Activated naive CD8-positive, alpha-beta T cell treated with anti-CD3 and anti-CD28 coated beads, Interleukin-2, amount 10 ng/mL, durations not matched to agents 7 days and 5 days (primary cell): ENCODE data around the gene TRIO. TPM values are rescaled to one million over a fixed set of nuclear protein-coding genes. Genes with fewer than 3 reads are reported as not detected.
"Not testable (repeated sequence)": the region's sequence is repeated elsewhere in the genome, so short reads cannot be mapped to it uniquely, and the experiment has no call there.

ENCODE experiments used
- ATAC-seq: fragments of 150-1000 bp; cut with Tn5 transposase; one replicate; pipeline ENCODE4 v1.10.0; 2021; ENCODE audit warnings: low read depth, moderate library complexity
- POLR2A ChIA-PET: fragments of 350-600 bp; sonication (Branson Sonifier 250); formaldehyde crosslinking; loops from one replicate; lab custom pipeline; 2021; ENCODE audit warnings: antibody characterized with exemption; lab: Charles Lee
- DNase-seq: peaks from one replicate; pipeline ENCODE4 v3.0.0; 2021
- H3K27ac Mint-ChIP-seq: one replicate; pipeline ENCODE4 v1.8.0; 2022; ENCODE audit warnings: mild to moderate bottlenecking, mixed read lengths
- H3K27me3 Mint-ChIP-seq: one replicate; pipeline ENCODE4 v1.8.0; 2022; ENCODE audit warnings: mild to moderate bottlenecking, moderate library complexity, mixed read lengths
- H3K36me3 Mint-ChIP-seq: one replicate; pipeline ENCODE4 v1.8.0; 2021; ENCODE audit warnings: mild to moderate bottlenecking, mixed read lengths
- H3K4me1 Mint-ChIP-seq: one replicate; pipeline ENCODE4 v1.8.0; 2021; ENCODE audit warnings: mixed read lengths
- H3K4me3 Mint-ChIP-seq: one replicate; pipeline ENCODE4 v1.8.0; 2022; ENCODE audit warnings: mild to moderate bottlenecking, moderate library complexity, mixed read lengths
- H3K9me3 Mint-ChIP-seq: one replicate; pipeline ENCODE4 v1.8.0; 2021; ENCODE audit warnings: mixed read lengths
- total RNA-seq, 2 experiments: library from RNA; stranded (reverse); gene quantifications; one replicate each; pipeline ENCODE4 v1.2.3, GENCODE V29; 2021

TRIO gene
- total RNA-seq, 2 experiments from 2014 or later, result 7.7 to 7.9 TPM

DNA sequence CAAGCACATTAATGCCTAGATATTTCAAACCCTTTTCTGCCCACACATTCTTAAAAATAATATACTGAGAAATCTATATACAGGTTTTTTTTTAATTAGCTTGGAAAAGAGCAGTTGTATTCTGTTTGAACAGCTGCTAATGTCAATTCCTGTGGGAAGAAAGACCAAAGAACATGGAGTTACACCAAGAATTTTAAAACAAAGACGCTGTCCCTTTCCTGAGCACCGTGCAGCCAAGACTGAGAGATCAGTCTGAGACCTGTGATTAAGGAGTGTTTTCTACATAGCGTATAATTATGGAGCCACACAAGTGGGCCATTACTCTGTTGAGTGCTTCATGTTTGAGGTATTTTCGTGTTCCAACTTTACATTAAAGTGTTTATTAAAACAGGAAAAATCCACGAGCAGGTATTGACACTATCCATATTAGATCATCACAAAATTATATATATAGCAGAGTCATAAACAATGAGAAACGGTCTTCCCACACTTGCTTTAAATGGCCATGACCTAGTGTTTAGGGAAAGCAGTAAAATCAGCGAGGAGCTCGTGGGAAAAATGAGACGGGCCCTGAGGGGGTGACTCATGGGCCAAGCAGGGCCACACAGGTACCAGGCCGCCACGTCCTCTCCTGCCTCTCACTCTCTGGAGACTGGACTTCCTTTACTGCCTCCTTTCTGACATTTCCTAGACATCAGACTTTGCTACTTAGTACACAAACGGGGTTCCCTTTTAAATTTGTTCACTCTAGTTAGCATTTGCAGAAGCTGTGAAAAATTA, 285.4 kb downstream of the TRIO start:
- DNase-seq (no peak), ATAC-seq (no peak)
- POLR2A ChIA-PET, result interaction anchor here (1.0 kb wide), 1 partner anchor 153 kb away, joined by 6 read pairs; the partner anchor contains the start of gene OTULINL
- Mint-ChIP-seq H3K9me3 (no peaks in the 10 kb centered on the region), H3K4me1 (peaks cover 18% of the 10 kb centered on the region), H3K36me3 (peaks cover 6% of the 10 kb centered on the region), H3K4me3 (no peak overlapping the region), H3K27me3 (no peaks in the 10 kb centered on the region), H3K27ac (no peak overlapping the region)

DNA sequence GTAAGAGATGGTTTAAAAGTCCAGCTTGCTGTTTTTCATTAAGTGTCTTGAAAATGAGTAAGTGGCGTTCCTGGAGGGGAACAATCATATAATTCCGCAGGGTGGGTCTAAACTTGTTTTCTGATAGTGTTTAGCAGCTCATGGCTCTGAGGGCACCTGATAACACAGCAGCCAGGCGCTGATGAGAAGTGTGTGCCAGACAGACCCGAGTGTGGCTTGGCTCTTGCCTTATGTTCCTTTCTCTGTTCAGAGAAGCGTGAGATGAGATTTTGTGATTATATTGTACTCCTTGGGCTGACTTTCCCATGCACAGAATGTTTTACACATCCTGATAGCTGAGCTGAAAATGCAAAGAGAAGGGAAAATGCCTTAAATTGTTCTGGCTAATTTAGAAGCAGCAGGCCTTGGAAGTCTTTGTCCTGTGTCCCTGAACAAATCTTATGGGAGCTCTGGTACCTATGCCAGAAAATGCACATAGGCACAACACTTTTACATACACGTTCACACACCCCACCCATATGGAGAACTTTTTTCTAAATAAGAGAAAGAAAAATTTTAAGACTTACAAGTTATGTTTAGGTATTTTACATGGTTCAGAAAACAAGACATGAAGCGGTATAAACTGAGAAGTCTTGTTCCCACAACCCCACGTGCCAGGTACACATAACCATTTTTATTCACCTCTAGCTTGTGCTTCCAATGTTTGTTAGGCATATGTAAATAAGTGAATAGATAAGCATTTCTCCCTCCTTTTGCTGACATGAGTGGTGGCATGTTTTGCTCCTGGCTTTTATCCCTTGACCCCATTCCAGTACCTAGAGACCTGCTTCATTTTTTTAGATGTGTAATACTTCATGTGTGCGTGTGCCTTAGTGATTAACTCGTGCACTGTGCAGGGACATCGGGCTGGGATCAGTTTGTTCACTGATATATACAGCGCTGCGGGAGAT, 286.2 kb downstream of the TRIO start:
- POLR2A ChIA-PET, result interaction anchor here (1.0 kb wide), 1 partner anchor 152 kb away, joined by 6 read pairs; the partner anchor contains the start of gene OTULINL
- no peak for DNase-seq
- peaks cover 6% of the 10 kb centered on the region for H3K36me3 Mint-ChIP-seq
- no peak for ATAC-seq
- H3K4me1 Mint-ChIP-seq, result peaks cover 12% of the 10 kb centered on the region
- H3K27ac Mint-ChIP-seq, result no peak overlapping the region
- no peaks in the 10 kb centered on the region for H3K9me3 Mint-ChIP-seq
- no peaks in the 10 kb centered on the region for H3K27me3 Mint-ChIP-seq
- H3K4me3 Mint-ChIP-seq, result no peak overlapping the region

DNA sequence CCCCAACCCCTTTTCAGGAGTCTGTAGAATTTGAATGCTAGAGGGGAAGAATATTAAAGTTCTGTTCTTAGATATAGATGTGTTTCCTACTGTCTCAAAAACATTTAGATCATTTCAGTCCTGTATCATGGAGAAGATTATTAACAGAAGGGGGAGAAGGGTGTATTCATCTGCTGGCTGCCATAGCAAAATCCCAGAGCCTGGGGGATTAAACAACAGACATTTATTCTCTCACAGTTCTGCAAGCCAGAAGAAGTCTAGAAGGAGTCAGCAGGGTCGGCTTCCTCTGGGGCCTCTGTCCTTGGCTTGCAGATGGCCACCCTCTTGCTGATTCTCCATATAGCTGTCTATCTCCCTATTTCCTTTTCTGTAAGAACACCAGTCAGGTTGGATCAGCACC, 288.4 kb downstream of the TRIO start:
- Mint-ChIP-seq H3K36me3 (peaks cover 10% of the 10 kb centered on the region), H3K4me1 (peaks cover 1% of the 10 kb centered on the region), H3K4me3 (no peak overlapping the region), H3K27me3 (no peaks in the 10 kb centered on the region), H3K9me3 (peaks cover 5% of the 10 kb centered on the region), H3K27ac (no peak overlapping the region)
- DNase-seq (no peak), ATAC-seq (no peak)
- POLR2A ChIA-PET, result no interaction called here

DNA sequence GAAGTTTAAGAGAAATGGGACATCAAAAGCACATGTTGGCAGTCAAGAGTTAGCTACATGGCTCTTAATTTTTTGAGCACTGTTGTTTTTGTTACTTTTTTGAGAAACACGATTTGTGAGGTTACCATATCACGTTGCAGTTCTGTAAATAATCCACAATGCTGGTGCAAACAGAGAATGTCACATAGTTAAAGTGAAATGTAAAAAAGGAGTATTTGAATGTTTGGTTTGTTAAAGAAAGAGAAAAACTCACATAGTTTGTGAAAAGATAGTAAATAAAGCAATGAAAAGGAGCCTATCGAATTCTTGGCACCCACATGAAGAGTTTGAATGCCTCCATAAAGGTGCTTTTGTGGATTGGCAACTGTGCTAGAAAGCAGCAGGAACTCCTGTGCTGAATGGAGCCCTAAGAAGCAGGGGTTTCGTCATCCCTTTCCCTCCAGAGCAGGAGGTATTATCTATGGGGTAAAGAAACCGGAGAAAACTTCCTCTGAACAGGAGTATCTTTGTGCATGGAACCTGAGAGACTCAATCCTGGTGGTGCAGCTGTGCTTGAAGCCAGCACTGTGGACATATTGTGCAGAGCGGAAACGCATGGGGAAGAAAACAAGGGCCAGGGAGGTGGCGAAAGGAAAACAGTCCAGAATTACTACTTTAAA, 289.9 kb downstream of the TRIO start:
- Mint-ChIP-seq H3K4me3 (no peak overlapping the region), H3K9me3 (peaks cover 6% of the 10 kb centered on the region), H3K36me3 (peaks cover 7% of the 10 kb centered on the region), H3K27ac (no peak overlapping the region), H3K4me1 (peaks cover 11% of the 10 kb centered on the region), H3K27me3 (no peaks in the 10 kb centered on the region)
- POLR2A ChIA-PET, result no interaction called here
- no peak for ATAC-seq
- DNase-seq, result no peak

DNA sequence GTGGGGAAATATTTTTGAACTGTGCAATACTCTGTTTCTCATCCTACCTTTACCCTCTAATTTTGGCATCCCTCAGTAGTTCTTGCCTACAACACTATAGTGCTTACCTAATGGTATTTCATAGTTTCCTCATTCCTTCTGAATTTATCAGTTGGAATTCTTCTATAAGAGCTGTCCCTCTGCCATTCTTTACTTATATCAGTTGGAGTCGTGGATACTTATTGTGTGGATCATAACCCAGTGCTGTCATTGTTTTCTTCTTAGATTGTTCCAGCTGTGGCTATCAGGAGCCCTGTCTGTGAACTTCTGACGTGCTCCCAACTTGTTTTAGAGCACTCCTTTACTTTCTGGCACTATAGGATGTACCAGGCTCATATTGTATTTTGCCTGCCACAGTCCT, 292.3 kb downstream of the TRIO start:
- no peak for ATAC-seq
- H3K4me3 Mint-ChIP-seq, result no peak overlapping the region
- peaks cover 10% of the 10 kb centered on the region for H3K36me3 Mint-ChIP-seq
- H3K27ac Mint-ChIP-seq, result no peak overlapping the region
- no peak for DNase-seq
- POLR2A ChIA-PET, result no interaction called here
- peaks cover 6% of the 10 kb centered on the region for H3K9me3 Mint-ChIP-seq
- H3K4me1 Mint-ChIP-seq, result peaks cover 17% of the 10 kb centered on the region
- no peaks in the 10 kb centered on the region for H3K27me3 Mint-ChIP-seq

DNA sequence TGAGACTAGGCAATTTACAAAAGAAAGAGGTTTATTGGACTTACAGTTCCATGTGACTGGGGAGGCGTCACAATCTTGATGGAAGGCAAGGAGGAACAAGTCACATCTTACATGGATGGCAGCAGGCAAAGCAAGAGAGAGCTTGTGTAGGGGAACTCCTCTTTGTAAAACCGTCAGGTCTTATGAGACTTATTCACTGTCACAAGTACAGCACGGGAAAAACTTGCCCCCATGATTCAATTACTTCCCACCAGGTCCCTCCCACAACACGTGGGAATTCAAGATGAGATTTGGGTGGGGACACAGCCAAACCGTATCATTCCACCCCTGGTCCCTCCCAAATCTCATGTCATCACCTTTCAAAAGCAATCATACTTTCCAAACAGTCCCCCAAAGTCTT, 293.0 kb downstream of the TRIO start:
- not testable (repeated sequence) for ATAC-seq, H3K27me3 Mint-ChIP-seq, DNase-seq, H3K4me3 Mint-ChIP-seq, H3K9me3 Mint-ChIP-seq, H3K27ac Mint-ChIP-seq
- POLR2A ChIA-PET, result interaction anchor here (1.2 kb wide), 1 partner anchor 157 kb away, joined by 3 read pairs; no protein-coding TSS in a partner anchor
- Mint-ChIP-seq H3K4me1 (peaks cover 17% of the 10 kb centered on the region), H3K36me3 (peaks cover 10% of the 10 kb centered on the region)

DNA sequence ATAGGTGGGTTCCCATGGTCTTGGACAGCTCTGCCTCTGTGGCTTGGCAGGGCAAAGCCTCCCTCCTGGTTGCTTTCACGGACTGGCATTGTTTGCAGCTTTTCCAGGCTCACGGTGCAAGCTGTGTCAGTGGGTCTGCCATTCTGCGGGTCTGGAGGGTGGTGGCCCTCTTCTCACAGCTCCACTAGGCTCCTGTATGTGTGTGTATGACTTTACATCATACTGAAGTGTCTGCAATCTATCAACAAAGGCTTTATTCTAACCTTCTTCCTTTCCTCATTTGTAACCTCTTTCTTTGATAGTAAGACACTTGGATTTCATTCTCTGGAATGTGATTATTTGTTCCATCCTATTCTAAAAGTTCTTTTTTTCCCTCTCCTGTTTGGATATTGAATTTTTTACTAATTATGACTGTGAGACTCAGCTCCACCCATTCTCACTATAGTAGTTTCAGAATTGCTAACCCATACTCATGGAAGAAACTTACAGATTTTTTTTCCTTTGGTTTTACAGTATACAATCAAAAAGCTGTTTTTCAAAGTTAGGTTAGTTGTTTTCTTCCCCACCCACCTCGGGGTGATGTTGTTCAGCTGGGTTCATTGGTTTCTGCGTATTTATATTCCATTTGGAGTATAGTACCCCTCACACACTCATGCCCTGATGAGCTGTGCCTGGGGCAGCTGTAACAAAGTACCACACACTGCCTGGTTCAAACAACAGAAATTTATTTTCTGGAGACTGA, 293.8 kb downstream of the TRIO start:
- Mint-ChIP-seq H3K4me1 (peaks cover 17% of the 10 kb centered on the region), H3K27ac (no peak overlapping the region), H3K9me3 (peaks cover 6% of the 10 kb centered on the region), H3K27me3 (no peaks in the 10 kb centered on the region), H3K36me3 (peaks cover 10% of the 10 kb centered on the region), H3K4me3 (no peak overlapping the region)
- peak; percentile 35 for ATAC-seq
- POLR2A ChIA-PET, result interaction anchor here (1.2 kb wide), 2 partner anchors 145 to 156 kb away, joined by 3 to 7 read pairs; partner anchors contain the start of gene OTULINL
- DNase-seq, result no peak

DNA sequence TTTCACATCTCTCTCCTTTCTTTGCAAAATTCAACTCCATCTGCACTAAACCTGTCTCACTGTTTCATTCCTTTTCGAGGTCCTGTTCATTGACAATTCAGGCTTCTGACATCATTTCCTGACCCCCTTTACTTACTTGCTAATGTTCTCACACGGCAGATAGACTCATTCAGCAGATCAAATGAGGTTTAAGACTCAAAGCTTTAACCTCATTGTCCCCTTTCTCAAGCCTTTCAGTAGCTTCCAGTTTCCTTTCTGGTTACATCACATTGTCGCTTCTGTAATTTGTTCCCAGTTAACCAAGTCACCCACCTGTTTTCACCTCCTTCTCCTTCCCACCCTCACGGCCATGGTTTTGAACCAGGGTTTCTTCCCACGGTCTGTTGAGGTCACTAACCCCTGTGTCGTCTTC, 295.1 kb downstream of the TRIO start:
- no peak for DNase-seq
- Mint-ChIP-seq H3K4me1 (peaks cover 17% of the 10 kb centered on the region), H3K27ac (peak overlapping the region; percentile 87), H3K4me3 (peak overlapping the region; percentile 60), H3K27me3 (no peaks in the 10 kb centered on the region), H3K9me3 (peaks cover 6% of the 10 kb centered on the region), H3K36me3 (peaks cover 10% of the 10 kb centered on the region)
- POLR2A ChIA-PET, result no interaction called here
- peak; percentile 78 for ATAC-seq

DNA sequence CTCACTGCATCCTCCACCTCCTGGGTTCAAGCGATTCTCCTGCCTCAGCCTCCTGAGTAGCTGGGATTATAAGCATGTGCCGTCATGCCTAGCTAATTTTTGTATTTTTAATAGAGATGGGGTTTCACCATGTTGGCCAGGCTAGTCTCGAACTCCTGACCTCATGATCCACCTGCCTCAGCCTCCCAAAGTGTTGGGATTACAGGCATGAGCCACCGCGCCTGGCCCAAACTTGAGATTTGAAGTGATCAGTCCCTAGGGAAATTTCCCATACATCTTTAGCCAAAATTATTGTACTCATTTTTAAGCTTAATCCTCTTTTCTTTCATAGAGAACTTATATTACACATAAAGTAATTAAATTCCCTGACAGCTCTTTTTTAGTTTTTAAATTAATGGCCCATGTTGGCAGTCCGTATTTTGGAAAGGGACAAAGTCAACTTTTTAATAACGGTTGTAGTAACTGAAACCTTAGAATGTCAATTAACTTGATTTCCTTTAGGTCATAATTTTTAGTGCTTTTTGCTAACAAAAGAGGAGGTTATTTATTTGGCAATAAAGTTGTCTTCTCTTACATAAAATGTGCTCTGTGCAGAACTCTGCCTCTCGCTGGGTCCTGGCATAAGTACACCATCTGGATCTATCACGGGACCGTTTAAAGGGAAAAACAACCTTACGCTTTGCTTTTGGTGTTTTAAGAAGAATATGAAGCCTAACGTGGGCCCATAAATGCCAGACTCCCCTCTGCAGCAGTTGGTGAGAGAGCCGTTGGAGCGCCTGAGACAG, 296.1 kb downstream of the TRIO start:
- H3K9me3 Mint-ChIP-seq, result peaks cover 6% of the 10 kb centered on the region
- peaks cover 17% of the 10 kb centered on the region for H3K4me1 Mint-ChIP-seq
- POLR2A ChIA-PET, result interaction anchor here (0.6 kb wide), 1 partner anchor 94 kb away, joined by 3 read pairs; no protein-coding TSS in a partner anchor
- no peak overlapping the region for H3K4me3 Mint-ChIP-seq
- no peaks in the 10 kb centered on the region for H3K27me3 Mint-ChIP-seq
- H3K36me3 Mint-ChIP-seq, result peaks cover 10% of the 10 kb centered on the region
- ATAC-seq (no peak), DNase-seq (no peak)
- no peak overlapping the region for H3K27ac Mint-ChIP-seq

DNA sequence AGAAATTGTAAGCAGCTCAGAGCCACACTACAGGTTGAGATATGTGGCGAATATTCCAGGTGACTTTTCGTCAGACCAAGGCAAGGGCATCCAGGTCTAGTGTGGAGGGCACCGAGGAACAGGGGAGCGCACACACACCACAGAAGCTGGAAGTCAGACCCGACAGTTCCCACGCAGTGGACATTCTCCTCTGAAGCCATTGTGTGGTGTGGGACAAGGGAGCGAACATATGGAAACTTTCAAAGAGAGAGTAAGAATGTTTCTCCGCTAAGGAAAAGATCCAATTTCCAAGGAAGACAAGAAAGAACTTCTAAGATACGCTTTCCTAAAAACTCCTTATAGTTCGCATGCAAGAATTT, 297.1 kb downstream of the TRIO start:
- Mint-ChIP-seq H3K4me3 (no peak overlapping the region), H3K36me3 (peaks cover 9% of the 10 kb centered on the region), H3K27ac (no peak overlapping the region), H3K27me3 (no peaks in the 10 kb centered on the region), H3K9me3 (peaks cover 6% of the 10 kb centered on the region), H3K4me1 (peaks cover 17% of the 10 kb centered on the region)
- POLR2A ChIA-PET, result no interaction called here
- no peak for DNase-seq
- no peak for ATAC-seq

DNA sequence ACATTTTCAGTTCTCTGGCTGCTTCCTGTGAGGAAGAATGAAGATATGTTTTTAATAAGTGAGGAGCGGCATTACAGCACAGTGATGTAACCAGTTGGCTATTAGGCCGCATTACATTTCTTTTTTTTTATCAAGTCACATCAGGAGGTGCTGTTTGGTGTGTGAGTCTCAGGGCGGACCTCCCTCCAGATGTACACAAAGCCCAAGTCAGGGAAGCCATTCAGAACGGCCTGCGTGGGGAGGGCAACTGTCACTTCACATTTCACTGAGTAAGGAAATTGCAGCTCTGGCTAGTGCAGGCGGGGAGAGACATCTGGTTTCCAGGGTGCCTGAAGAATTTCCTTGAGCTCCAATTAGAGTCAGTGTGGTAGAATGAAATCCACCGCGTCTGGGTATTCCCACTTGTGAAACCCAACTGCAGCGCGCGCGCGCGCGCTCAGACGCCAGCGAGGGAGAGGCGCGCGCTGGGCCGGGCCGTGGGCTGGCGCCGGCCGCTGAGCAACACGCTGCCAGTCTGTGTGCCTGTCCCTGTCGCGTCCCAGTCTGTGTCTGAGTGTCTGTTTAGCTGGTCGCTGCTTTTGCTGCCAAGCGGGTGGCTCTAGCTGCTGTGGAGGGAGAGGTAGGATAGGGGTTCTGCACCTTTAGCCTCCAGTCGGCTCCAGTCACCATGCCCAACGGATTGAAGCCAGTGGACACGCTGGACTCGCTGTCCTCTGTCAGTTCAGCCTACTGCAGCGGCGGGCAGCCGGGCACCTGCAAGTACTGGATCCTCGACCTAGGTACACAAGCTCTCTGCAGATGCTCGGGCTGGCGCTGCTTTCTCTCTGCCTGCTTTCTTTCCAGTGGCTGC, 297.7 kb downstream of the TRIO start:
- Mint-ChIP-seq H3K9me3 (peaks cover 6% of the 10 kb centered on the region), H3K27ac (no peak overlapping the region), H3K4me3 (no peak overlapping the region), H3K27me3 (no peaks in the 10 kb centered on the region), H3K36me3 (peaks cover 9% of the 10 kb centered on the region), H3K4me1 (peaks cover 17% of the 10 kb centered on the region)
- DNase-seq (no peak), ATAC-seq (no peak)
- POLR2A ChIA-PET, result no interaction called here
